ENCODE data around the gene CADPS2.

CADPS2 gene

DNA sequence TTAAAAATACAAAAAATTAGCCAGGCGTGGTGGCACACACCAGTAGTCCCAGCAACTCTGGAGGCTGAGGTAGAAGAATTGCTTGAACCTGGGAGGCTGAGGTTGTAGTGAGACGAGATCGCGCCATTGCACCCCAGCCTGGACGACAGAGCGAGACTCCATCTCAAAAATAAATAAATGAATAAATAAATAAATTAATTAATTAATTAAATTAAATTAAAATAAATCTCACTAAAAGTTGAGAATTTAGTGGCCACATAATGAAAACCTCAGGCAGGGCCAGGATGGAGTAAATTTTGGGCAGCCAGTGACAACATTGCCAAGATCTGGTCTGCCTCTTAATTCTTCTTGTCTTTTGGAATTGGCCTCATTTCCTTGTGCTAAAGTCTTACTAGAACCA is 394.3 kb downstream of the CADPS2 start:
- H3K9me3 ChIP-seq (ENCODE audit: control insufficient read depth, low read length) = no peaks in the 10 kb centered on the region
- 98% methylated on average over 3 to 4 of the region's 6 CpGs for WGBS, 2 experiments

DNA sequence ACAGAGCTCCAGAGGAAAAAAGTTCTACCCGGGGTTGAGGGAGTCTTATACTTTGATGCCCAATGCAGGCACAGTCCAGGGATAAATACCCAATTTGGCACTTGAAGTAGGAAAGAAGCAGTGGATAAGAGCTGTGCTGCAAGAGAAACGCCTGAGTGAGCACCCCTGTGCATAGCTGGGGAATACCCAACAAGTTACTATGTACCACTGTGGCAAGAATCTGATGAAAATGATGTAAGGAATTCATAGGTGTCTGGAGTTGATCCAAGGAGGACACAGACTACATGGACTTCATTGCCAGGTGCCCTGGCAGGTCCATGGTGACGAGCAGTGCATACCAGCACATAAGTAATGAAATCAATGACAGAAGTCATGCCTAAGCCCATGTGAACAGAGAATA is 398.0 kb downstream of the CADPS2 start:
- no peaks in the 10 kb centered on the region for H3K36me3 ChIP-seq (ENCODE audit: control insufficient read depth, insufficient read depth, low read length)
- 92 to 93% methylated on average over 3 of the region's 3 CpGs for WGBS, 2 experiments
- no peaks in the 10 kb centered on the region for H3K27me3 ChIP-seq (ENCODE audit: control insufficient read depth, insufficient read depth, low read length, poor library complexity, severe bottlenecking)

More for the DNA sequence above, 394.3 kb downstream of the CADPS2 start:
- Histone ChIP-seq H3K27ac (ENCODE audit: insufficient read depth, low read depth, low read length, poor library complexity, severe bottlenecking) (no peak overlapping the region), H3K4me1 (ENCODE audit: control insufficient read depth, insufficient read depth, low read length) (no peaks in the 10 kb centered on the region), H3K27me3 (ENCODE audit: control insufficient read depth, insufficient read depth, low read length, poor library complexity, severe bottlenecking) (no peaks in the 10 kb centered on the region), H3K36me3 (ENCODE audit: control insufficient read depth, insufficient read depth, low read length) (no peaks in the 10 kb centered on the region), H3K4me3 (ENCODE audit: insufficient read depth, low read depth, low read length) (no peak overlapping the region)

DNA sequence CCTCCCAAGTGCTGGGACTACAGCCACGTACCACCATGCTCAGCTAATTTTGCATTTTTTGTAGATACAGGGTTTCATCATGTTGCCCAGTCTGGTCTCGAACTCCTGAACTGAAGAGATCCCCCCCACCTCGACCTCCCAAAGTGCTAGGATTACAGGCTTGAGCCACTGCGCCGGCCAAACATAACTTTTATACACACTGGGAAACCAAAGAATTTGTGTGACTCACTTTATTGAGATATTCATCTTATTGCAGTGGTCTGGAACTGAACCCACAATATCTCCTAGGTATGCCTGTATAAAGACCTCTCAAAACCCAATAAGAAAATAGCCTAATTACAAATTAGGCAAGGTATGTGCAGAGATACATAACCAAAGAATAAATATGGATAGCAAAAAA is 399.1 kb downstream of the CADPS2 start:
- H3K36me3 ChIP-seq (ENCODE audit: control insufficient read depth, insufficient read depth, low read length) = no peaks in the 10 kb centered on the region
- no peaks in the 10 kb centered on the region for H3K9me3 ChIP-seq (ENCODE audit: control insufficient read depth, low read length)
- H3K27ac ChIP-seq (ENCODE audit: insufficient read depth, low read depth, low read length, poor library complexity, severe bottlenecking) = no peak overlapping the region
- H3K27me3 ChIP-seq (ENCODE audit: control insufficient read depth, insufficient read depth, low read length, poor library complexity, severe bottlenecking) = no peaks in the 10 kb centered on the region
- no peaks in the 10 kb centered on the region for H3K4me1 ChIP-seq (ENCODE audit: control insufficient read depth, insufficient read depth, low read length)
- 94 to 95% methylated on average over 5 of the region's 5 CpGs for WGBS, 2 experiments
- H3K4me3 ChIP-seq (ENCODE audit: insufficient read depth, low read depth, low read length) = no peak overlapping the region

More for the DNA sequence above, 398.0 kb downstream of the CADPS2 start:
- Histone ChIP-seq H3K4me1 (ENCODE audit: control insufficient read depth, insufficient read depth, low read length) (no peaks in the 10 kb centered on the region), H3K27ac (ENCODE audit: insufficient read depth, low read depth, low read length, poor library complexity, severe bottlenecking) (no peak overlapping the region), H3K4me3 (ENCODE audit: insufficient read depth, low read depth, low read length) (no peak overlapping the region), H3K9me3 (ENCODE audit: control insufficient read depth, low read length) (no peaks in the 10 kb centered on the region)

DNA sequence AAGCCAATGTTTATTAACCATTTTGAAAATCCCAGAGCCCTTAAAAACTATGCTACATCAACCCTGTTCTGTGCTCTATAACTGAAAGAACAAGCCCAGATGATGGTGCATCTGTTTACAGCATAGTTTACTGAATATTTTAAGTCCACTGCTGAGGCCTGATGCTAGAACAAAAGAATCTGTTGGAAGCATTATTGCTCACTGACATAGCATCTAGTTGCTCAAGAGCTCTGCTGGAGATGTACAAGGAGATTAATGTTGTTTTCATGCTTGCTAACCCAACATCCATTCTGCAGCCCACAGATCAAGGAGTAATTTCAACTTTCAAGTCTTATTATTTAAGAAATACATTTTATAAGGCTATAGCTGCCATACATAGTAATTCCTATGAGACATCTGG is 400.4 kb downstream of the CADPS2 start:
- Histone ChIP-seq H3K27me3 (ENCODE audit: control insufficient read depth, insufficient read depth, low read length, poor library complexity, severe bottlenecking) (no peaks in the 10 kb centered on the region), H3K9me3 (ENCODE audit: control insufficient read depth, low read length) (no peaks in the 10 kb centered on the region), H3K4me1 (ENCODE audit: control insufficient read depth, insufficient read depth, low read length) (no peaks in the 10 kb centered on the region), H3K36me3 (ENCODE audit: control insufficient read depth, insufficient read depth, low read length) (no peaks in the 10 kb centered on the region), H3K4me3 (ENCODE audit: insufficient read depth, low read depth, low read length) (no peak overlapping the region), H3K27ac (ENCODE audit: insufficient read depth, low read depth, low read length, poor library complexity, severe bottlenecking) (no peak overlapping the region)

DNA sequence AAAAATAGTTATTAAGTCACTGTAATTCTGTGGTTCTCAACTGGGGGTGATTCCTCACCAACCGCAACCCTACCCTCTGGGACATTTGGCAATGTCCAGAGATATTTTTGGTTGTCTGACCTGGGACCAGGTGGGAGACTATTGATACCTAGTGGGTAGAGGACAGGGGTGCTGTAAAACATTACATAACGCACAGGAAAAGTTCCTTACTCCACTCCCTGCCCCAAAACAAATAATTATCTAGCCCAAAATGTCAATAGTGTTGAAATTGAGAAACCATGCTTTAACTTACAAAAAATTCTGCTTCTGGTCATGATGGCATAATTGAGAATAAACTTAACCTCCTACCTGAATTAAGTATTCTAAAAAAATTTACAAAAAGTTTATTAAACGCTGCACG is 404.0 kb downstream of the CADPS2 start:
- Histone ChIP-seq H3K9me3 (ENCODE audit: control insufficient read depth, low read length) (no peaks in the 10 kb centered on the region), H3K27me3 (ENCODE audit: control insufficient read depth, insufficient read depth, low read length, poor library complexity, severe bottlenecking) (no peaks in the 10 kb centered on the region), H3K4me1 (ENCODE audit: control insufficient read depth, insufficient read depth, low read length) (no peaks in the 10 kb centered on the region), H3K4me3 (ENCODE audit: insufficient read depth, low read depth, low read length) (no peak overlapping the region), H3K36me3 (ENCODE audit: control insufficient read depth, insufficient read depth, low read length) (no peaks in the 10 kb centered on the region), H3K27ac (ENCODE audit: insufficient read depth, low read depth, low read length, poor library complexity, severe bottlenecking) (no peak overlapping the region)
- WGBS, 2 experiments = 94 to 98% methylated on average over 3 to 4 of the region's 4 CpGs

DNA sequence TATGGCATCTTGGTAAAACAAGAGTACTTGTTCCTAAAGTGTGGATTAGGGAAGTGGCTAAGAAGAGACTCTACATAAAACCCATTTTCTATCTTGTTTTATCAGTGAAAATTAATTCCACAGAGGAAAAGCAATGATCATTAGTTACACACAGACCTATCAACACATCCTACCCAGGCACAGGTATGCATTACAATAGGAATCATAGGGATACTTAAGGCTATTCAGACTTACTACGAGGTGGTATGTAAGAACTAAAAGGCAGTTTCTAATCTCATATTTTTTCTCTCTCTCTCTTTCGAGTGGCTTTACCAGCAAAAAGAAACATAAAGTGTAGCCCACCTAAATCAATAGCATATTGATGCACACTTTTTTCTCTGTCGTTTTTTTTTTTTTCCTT is 415.4 kb downstream of the CADPS2 start:
- no peak overlapping the region for H3K27ac ChIP-seq (ENCODE audit: insufficient read depth, low read depth, low read length, poor library complexity, severe bottlenecking)
- H3K4me3 ChIP-seq (ENCODE audit: insufficient read depth, low read depth, low read length) = no peak overlapping the region
- no peaks in the 10 kb centered on the region for H3K9me3 ChIP-seq (ENCODE audit: control insufficient read depth, low read length)
- H3K36me3 ChIP-seq (ENCODE audit: control insufficient read depth, insufficient read depth, low read length) = no peaks in the 10 kb centered on the region
- H3K4me1 ChIP-seq (ENCODE audit: control insufficient read depth, insufficient read depth, low read length) = peaks cover 13% of the 10 kb centered on the region
- H3K27me3 ChIP-seq (ENCODE audit: control insufficient read depth, insufficient read depth, low read length, poor library complexity, severe bottlenecking) = no peaks in the 10 kb centered on the region
- WGBS, 2 experiments = 83 to 85% methylated on average over 2 to 3 of the region's 3 CpGs

DNA sequence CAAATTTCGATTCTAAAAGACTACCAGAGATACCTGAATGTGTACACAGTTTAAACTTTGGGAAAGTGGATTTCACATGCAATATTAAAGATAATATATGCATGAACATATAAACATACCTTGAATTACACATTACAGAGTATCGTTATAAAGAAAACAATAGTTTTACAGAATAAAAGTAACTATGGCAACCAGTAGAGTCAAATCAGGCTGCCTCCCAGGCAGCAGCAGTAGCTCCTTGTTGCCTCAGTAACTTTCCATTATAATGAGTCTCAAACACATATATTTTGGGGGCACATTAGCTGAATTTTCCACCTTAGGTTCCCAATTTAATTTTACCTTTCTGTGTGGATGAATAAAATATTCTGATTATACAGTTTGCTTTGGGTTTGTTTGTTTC is 417.3 kb downstream of the CADPS2 start:
- Histone ChIP-seq H3K4me3 (ENCODE audit: insufficient read depth, low read depth, low read length) (no peak overlapping the region), H3K27me3 (ENCODE audit: control insufficient read depth, insufficient read depth, low read length, poor library complexity, severe bottlenecking) (no peaks in the 10 kb centered on the region), H3K9me3 (ENCODE audit: control insufficient read depth, low read length) (no peaks in the 10 kb centered on the region), H3K4me1 (ENCODE audit: control insufficient read depth, insufficient read depth, low read length) (peaks cover 13% of the 10 kb centered on the region), H3K27ac (ENCODE audit: insufficient read depth, low read depth, low read length, poor library complexity, severe bottlenecking) (peak overlapping the region; percentile 47), H3K36me3 (ENCODE audit: control insufficient read depth, insufficient read depth, low read length) (no peaks in the 10 kb centered on the region)
- WGBS, 2 experiments = 45 to 50% methylated on average over 2 of the region's 2 CpGs

DNA sequence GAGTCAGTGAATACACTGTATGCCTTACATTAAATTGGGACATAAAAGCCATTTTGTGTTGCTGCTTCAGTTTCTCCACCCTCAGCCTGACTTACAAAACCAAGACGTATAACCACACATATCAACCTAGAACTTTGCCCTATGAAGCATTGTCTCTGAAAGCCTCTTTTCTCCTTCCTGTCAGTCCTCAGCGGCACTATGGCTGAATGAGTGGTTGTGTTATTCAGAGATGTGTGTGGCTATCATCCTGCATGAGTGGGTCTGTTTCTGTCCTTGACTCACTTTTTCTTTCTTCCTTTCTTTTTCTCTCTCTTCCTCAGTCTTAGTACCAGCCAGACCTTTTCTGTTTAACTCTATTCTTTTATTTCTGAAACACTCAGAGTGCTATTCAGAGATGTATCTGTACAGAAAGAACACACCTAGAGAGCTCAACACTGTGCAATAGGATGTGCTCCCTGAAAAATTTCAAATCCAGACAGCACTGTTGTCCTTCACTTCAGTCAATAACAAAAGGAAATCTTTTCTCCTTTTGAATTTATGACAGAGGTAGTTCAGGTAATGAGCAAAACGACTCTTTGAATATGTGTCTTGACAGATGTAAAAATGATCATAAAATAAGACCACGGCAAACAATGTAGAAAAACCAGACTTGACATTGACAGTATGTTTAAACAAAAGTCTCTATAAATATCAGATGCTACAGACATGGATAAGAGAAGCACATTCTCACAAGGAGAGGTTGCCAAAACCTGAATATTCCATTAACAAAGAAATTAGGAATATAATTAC is 418.4 kb downstream of the CADPS2 start:
- Histone ChIP-seq H3K4me3 (ENCODE audit: insufficient read depth, low read depth, low read length) (no peak overlapping the region), H3K27ac (ENCODE audit: insufficient read depth, low read depth, low read length, poor library complexity, severe bottlenecking) (no peak overlapping the region), H3K27me3 (ENCODE audit: control insufficient read depth, insufficient read depth, low read length, poor library complexity, severe bottlenecking) (no peaks in the 10 kb centered on the region), H3K4me1 (ENCODE audit: control insufficient read depth, insufficient read depth, low read length) (peaks cover 13% of the 10 kb centered on the region), H3K36me3 (ENCODE audit: control insufficient read depth, insufficient read depth, low read length) (no peaks in the 10 kb centered on the region), H3K9me3 (ENCODE audit: control insufficient read depth, low read length) (no peaks in the 10 kb centered on the region)
- WGBS, 2 experiments = 71 to 83% methylated on average over 3 of the region's 4 CpGs

DNA sequence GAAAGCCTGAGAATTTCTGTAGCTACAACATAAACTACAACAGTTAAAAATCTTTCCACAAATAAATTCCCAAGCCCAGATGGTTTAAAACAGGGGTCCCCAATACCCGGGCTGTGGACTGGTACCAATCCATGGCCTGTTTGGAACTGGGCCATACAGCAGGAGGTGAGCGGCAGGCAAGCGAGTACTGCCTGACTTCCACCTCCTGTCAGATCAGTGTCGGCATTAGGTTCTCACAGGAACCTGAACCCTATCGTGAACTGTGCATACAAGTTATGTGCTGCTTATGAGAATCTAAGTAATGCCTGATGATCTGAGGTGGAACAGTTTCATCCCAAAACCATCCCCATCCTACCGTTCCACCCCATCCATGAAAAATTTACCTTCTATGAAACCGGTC is 421.0 kb downstream of the CADPS2 start:
- no peaks in the 10 kb centered on the region for H3K36me3 ChIP-seq (ENCODE audit: control insufficient read depth, insufficient read depth, low read length)
- 93 to 95% methylated on average over 6 to 7 of the region's 7 CpGs for WGBS, 2 experiments
- no peak overlapping the region for H3K4me3 ChIP-seq (ENCODE audit: insufficient read depth, low read depth, low read length)
- no peak overlapping the region for H3K27ac ChIP-seq (ENCODE audit: insufficient read depth, low read depth, low read length, poor library complexity, severe bottlenecking)
- no peaks in the 10 kb centered on the region for H3K27me3 ChIP-seq (ENCODE audit: control insufficient read depth, insufficient read depth, low read length, poor library complexity, severe bottlenecking)
- H3K4me1 ChIP-seq (ENCODE audit: control insufficient read depth, insufficient read depth, low read length) = peaks cover 13% of the 10 kb centered on the region
- H3K9me3 ChIP-seq (ENCODE audit: control insufficient read depth, low read length) = no peaks in the 10 kb centered on the region

DNA sequence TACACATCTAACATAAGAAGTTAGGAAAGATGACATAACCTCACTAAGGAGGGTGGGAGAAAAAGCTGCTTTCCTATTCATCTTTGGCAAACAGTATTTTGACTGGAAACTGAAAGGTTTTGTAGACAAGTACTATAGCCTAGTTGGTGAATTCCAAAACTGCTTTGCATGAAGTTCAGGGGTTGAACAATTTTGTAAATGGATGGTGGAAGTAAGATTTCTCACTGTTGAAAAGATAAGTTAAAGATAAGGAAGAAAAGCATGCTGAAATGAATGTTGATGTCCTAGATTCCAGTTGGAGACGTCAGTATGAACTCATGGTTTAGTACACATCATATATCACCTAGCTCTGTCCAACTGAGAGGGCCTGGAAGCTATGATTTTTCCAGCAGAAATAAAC is 422.6 kb downstream of the CADPS2 start:
- Histone ChIP-seq H3K9me3 (ENCODE audit: control insufficient read depth, low read length) (no peaks in the 10 kb centered on the region), H3K4me1 (ENCODE audit: control insufficient read depth, insufficient read depth, low read length) (peaks cover 3% of the 10 kb centered on the region), H3K27me3 (ENCODE audit: control insufficient read depth, insufficient read depth, low read length, poor library complexity, severe bottlenecking) (no peaks in the 10 kb centered on the region), H3K27ac (ENCODE audit: insufficient read depth, low read depth, low read length, poor library complexity, severe bottlenecking) (no peak overlapping the region), H3K4me3 (ENCODE audit: insufficient read depth, low read depth, low read length) (no peak overlapping the region), H3K36me3 (ENCODE audit: control insufficient read depth, insufficient read depth, low read length) (no peaks in the 10 kb centered on the region)
- 86 to 100% methylated on average over 1 of the region's 1 CpG for WGBS, 2 experiments

All from ectodermal cell (in vitro differentiated cells).